H1 (cell line): ENCODE results near the gene UBALD1.

Experiments used
- GABPA ChIP-seq: IDR thresholded peaks from 2 replicates; pipeline ENCODE4 v1.6.1; 2011; ENCODE audit warnings: mild to moderate bottlenecking, low read length, moderate library complexity, borderline replicate concordance; ENCODE audit not compliant: insufficient read depth
- JUN ChIP-seq: IDR thresholded peaks from 2 replicates; pipeline ENCODE4 v1.6.1; 2011; ENCODE audit warnings: low read depth, mild to moderate bottlenecking, improper control_type of control experiment, low read length
- POLR2A ChIP-seq, 2 experiments: IDR thresholded peaks; 1 replicate in 1 of 2; 2 replicates in 1 of 2; pipeline ENCODE4 v1.6.1; 2011; ENCODE audit warnings: low read depth in 2 of 2, low read length in 2 of 2, mild to moderate bottlenecking in 2 of 2; ENCODE audit errors: control extremely low read depth in 1 of 2
- POLR2AphosphoS5 ChIP-seq: IDR thresholded peaks from 2 replicates; pipeline ENCODE4 v1.6.1; 2011; ENCODE audit warnings: low read depth, low read length
- RAD21 ChIP-seq, 2 experiments: IDR thresholded peaks in 1 of 2; conservative IDR thresholded peaks in 1 of 2; 2 replicates each; pipeline ENCODE4 v1.6.1; 2011; ENCODE audit warnings: low read depth in 2 of 2, low read length in 2 of 2, improper control_type of control experiment in 1 of 2, inconsistent platforms in 1 of 2, mild to moderate bottlenecking in 1 of 2, moderate library complexity in 1 of 2
- TAF1 ChIP-seq: IDR thresholded peaks from 2 replicates; pipeline ENCODE4 v1.6.1; 2011; ENCODE audit warnings: mild to moderate bottlenecking, low read depth, low read length
- ZNF274 ChIP-seq: IDR thresholded peaks from 2 replicates; pipeline ENCODE4 v1.7.0; 2012; ENCODE audit warnings: low read length, borderline replicate concordance; ENCODE audit errors: extremely low read depth
- TF ChIP-seq, protein P1 (sequence below), 3 experiments: IDR thresholded peaks; 1 replicate in 2 of 3; 2 replicates in 1 of 3; pipeline versions ENCODE4 v1.5.1 to v1.6.1; 2011; ENCODE audit warnings: low read length in 3 of 3, mild to moderate bottlenecking in 3 of 3, inconsistent platforms in 2 of 3, low read depth in 1 of 3, moderate library complexity in 1 of 3; ENCODE audit not compliant: insufficient read depth in 1 of 3; ENCODE audit errors: control extremely low read depth in 1 of 3

DNA sequence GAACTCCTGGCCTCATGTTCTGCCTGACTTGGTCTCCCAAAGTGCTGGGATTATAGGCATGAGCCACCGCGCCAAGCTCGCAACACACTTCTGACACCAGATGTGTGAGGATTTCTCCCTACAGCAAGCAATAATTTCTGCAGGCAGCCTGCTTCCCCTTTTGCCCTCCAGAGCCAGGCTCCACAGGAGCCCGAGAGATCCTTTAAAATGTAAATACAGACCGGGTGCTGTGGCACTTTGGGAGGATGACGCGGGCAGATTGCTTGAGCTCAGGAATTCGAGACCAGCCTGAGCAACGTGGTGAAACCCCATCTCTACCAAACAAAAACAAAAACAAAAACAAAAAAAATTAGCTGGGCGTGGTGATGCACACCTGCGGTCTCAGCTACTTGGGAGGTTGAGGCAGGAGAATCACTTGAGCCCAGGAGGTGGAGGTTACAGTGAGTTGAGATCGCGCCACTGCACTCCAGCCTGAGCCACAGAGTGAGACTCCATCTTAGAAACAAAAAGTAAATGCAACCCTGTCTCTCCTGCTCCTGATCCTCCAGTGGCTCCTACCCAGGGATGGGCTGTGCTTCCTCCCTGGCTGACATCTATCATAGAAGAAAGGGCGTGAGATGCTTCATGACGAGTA lies 43.9 kb downstream of the UBALD1 start:
- TF ChIP-seq POLR2A (IDR thresholded peaks at IDR 0.05; ENCODE audit: control extremely low read depth in 1 of 2, low read depth in 2 of 2, low read length in 2 of 2) (0 out of 3 replicates have a peak, but pooled peaks of 1 of the 2 experiments have one; percentile 63), JUN (no peak), POLR2AphosphoS5 (peak; percentile 36; the same call in 1 of the 2 replicates), RAD21 (IDR thresholded peaks at IDR 0.05 in 1 of 2, conservative IDR thresholded peaks at IDR 0.05 in 1 of 2; ENCODE audit: low read depth in 2 of 2, low read length in 2 of 2) (no peak; a peak in 1 of 4 replicates), ZNF274 (no peak), GABPA (no peak), TAF1 (peak; percentile 65)
- TF ChIP-seq, protein P1, sequence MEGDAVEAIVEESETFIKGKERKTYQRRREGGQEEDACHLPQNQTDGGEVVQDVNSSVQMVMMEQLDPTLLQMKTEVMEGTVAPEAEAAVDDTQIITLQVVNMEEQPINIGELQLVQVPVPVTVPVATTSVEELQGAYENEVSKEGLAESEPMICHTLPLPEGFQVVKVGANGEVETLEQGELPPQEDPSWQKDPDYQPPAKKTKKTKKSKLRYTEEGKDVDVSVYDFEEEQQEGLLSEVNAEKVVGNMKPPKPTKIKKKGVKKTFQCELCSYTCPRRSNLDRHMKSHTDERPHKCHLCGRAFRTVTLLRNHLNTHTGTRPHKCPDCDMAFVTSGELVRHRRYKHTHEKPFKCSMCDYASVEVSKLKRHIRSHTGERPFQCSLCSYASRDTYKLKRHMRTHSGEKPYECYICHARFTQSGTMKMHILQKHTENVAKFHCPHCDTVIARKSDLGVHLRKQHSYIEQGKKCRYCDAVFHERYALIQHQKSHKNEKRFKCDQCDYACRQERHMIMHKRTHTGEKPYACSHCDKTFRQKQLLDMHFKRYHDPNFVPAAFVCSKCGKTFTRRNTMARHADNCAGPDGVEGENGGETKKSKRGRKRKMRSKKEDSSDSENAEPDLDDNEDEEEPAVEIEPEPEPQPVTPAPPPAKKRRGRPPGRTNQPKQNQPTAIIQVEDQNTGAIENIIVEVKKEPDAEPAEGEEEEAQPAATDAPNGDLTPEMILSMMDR (IDR thresholded peaks at IDR 0.05; ENCODE audit: control extremely low read depth in 1 of 3, insufficient read depth in 1 of 3, low read depth in 1 of 3, low read length in 3 of 3), result no peak
